NOMO-1 treated with dmso at 0.1 percent for 144 hours (cell line): ENCODE results near the gene PTMS.

Source experiments
- DNase-seq: peaks from one replicate; lab custom pipeline; 2025; ENCODE audit not compliant: unreplicated experiment; lab: John Stamatoyannopoulos, UW

The PTMS gene

DNA sequence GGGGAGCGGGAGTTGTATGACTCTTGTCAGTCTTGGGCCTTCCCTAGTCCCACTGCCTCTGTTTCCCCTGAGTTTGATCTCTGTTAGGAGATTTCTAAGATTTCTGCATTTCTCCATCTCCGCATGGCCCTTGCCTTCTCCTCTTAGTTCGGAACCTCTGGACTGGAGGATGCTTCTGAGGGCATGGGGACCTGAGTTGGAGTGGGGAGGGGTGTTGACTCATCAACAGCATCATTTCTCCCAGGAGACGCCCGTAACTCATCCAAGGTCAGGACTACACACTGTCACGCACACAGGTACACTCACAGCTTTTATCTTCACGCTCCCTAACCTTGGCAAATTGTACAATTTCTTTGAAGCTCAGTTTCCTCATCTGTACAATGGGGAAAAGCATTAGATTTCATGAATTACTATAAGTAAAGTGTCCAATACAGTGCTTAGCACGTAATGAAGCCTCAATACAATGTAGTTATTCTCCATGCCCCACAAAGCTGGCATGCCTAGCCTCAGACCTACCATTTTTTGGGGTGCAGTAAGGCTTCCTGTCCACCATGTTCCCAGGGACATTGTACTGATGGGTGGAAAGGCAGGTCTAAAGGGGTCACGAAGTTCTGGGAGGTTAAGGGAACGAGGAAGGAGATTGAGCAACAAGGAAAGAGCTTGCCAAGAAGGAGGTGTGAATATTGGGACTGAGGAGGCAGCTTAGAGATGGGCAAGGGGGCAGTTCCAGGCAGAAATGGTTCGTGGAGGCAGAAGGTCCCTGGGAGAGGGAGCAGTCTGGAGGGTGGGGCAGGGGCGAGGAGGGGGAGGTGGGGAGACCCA lies 5.6 kb downstream of the PTMS start:
- no peak for DNase-seq

DNA sequence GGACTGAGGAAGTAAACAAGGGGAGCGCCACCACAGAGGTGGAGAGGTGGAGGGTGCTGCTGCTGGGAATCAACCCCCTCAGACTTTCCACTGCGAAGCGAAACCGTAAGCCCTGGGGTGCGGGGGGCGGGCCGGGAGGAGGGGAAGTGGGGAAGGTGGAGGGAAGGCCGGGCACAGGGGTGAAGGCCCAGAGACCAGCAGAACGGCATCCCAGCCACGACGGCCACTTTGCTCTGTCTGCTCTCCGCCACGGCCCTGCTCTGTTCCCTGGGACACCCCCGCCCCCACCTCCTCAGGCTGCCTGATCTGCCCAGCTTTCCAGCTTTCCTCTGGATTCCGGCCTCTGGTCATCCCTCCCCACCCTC lies 6.2 kb downstream of the PTMS start, which contains the start of gene LAG3:
Gene LAG3, plus strand, starts transcription at position 190 of the 365 bp plus-strand sequence. CDS start 333 bp downstream, outside the sequence.
- no peak for DNase-seq

GRCh38 chr12:6772726-6773589 lies 6.8 kb downstream of the PTMS start:
- no peak for DNase-seq

- no peak for DNase-seq
Measured at GRCh38 chr12:6773590-6774351, 7.6 kb downstream of the PTMS start.

GRCh38 chr12:6774499-6775062 lies 8.4 kb downstream of the PTMS start:
- DNase-seq = no peak

- DNase-seq = no peak
Measured at GRCh38 chr12:6775185-6776174, 9.3 kb downstream of the PTMS start.

DNA sequence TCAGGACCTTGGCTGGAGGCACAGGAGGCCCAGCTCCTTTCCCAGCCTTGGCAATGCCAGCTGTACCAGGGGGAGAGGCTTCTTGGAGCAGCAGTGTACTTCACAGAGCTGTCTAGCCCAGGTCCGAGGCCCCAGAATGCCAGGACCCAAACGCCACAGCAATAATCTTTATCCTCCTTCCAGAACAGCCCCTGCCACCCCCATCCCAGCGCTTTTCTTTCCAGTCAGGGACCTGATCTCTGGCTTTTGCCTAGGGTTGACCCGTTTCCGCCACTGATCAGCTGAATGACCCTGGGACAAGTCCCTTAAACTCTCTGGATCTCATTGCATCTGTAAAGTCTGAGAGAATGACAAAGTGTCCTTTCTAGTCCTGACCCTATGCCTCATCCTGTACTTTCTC lies 11.2 kb downstream of the PTMS start:
- DNase-seq = no peak

DNA sequence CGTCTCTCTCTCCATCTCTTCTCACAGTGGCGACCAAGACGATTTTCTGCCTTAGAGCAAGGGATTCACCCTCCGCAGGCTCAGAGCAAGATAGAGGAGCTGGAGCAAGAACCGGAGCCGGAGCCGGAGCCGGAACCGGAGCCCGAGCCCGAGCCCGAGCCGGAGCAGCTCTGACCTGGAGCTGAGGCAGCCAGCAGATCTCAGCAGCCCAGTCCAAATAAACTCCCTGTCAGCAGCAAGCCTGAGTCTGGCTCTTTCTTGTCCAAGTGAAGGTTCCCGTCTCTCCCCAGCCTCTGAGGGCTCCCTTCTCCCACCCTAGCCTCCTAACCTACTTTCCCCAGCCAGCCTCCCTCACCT lies 12.0 kb downstream of the PTMS start:
- DNase-seq = no peak

GRCh38 chr12:6778574-6779550 lies 12.7 kb downstream of the PTMS start:
- peak; percentile 84 for DNase-seq

DNA sequence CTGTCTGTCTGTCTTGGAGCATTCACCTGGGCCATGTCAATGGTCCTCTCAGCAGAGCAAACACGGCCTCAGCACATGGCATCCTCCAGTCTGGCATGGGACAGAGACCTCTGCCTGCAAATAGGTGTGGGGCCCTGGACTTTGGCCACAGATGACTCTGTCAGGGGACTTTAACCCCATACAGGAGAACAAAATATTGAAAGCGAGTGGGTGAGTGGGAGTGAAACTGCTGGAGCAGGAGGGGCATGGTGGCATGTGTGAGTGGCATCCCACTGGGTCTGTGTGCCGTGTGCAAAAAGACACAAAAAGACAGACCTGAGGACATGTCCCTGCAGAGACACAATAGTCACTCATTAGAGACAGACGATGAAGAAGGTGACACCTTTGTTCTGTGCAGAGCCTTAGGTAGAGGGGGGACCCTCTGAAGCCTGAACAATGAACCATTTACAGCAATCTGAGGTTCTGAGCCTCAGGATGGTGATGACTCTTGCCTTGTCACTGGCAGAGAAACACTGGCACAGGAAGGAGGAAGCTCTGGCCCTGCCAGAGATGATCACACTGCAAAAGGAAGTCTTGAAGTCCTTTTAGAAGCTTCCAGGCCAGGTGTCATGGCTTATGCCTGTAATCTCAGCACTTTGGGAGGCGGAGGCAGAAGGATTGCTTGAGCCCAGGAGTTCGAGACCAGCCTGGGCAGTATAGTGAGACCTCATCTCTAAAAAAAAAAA lies 13.7 kb downstream of the PTMS start:
- no peak for DNase-seq

DNA sequence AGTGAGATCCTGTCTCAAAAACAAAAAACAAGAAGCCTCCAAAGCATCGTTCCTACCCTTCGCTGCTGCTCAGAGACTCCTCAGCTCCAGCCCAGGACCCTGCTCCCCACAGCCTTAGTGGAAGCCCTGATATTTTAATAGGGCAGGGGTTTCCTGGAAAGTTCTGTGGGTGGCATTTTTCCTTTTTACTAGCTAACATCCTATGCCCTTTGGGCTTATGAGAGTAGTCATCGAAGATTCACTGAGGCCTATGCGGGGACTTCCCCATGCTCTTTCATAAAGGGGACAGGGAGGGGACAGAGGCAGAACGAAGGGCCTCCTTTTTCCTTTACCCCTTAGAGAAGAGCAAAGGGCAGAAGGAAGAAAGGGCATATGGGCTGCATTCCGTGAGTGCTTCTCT lies 14.4 kb downstream of the PTMS start:
- DNase-seq = no peak

DNA sequence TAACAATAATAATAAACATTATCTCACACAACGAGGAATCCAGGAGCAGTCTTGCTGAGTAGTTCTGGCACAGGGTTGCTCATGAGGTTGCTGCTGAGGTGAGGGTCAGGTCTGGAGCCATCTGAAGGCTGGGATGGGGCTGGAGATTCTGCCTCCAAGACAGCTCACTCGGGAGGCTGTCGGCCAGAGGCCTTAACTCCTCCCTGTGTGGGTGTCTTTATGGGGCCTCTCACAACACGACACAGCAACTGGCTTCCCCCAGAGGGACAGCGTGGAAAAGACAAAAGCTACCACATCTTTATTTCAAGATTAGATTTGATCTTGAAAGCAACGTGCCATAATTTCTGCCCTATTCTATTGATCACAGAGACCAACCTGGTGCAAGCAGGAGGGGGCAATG lies 16.0 kb downstream of the PTMS start:
- DNase-seq = no peak

DNA sequence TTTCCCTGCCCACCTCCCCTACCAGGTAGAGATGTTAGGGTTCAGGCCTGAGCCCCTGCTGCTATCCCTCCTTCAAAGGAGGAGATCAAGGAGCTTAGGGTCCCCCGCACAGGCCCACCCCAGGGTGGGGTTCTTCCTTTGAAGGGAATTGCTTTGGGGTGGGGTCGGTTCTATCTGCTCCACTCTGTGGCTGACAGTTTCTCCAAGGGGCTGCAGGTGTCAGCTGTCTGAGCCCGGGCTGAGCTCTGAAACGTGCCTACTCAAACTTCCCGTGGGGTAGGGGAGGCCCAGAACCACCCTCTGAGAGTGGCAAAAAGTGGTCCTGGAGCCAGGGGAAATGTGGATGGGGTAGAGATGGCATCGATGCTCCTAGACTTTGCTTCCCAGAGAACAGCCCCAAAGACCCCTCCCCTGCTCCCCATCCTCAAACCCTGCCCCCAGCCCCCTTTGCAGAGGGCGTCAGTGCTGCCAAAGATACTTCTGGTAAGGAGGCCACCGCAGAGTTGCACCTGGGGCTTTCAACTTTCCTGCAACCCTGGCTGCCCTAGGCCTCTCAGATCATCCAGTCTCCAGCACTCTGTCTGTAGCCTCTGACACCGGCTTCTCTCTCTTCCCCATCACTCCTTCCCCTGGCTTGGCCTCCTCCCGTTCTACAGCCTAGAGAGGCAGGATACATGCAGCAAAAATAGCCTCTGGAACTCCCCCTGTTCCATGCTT lies 16.8 kb downstream of the PTMS start:
- no peak for DNase-seq

GRCh38 chr12:6783828-6784227 lies 17.7 kb downstream of the PTMS start:
- no peak for DNase-seq

DNA sequence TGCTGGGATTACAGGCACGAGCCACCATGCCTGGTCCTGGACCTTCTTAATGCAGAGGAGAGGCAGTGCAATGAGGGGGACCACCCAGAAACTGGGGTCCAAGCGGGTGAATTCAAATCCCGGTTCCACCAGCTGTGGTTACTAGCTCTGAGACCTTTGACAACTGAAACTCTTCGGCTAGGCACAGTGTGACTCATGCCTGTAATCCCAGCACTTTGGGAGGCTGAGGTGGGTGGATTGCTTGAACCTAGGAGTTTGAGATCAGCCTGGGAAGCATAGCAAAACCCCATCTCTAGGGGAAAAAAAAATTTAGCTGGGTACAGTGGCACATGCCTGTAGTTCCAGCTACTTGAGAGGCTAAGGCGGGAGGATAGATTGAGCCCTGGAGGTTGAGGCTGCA lies 18.1 kb downstream of the PTMS start:
- DNase-seq = no peak

- no peak for DNase-seq
Measured at GRCh38 chr12:6784761-6785160, 18.6 kb downstream of the PTMS start.

DNA sequence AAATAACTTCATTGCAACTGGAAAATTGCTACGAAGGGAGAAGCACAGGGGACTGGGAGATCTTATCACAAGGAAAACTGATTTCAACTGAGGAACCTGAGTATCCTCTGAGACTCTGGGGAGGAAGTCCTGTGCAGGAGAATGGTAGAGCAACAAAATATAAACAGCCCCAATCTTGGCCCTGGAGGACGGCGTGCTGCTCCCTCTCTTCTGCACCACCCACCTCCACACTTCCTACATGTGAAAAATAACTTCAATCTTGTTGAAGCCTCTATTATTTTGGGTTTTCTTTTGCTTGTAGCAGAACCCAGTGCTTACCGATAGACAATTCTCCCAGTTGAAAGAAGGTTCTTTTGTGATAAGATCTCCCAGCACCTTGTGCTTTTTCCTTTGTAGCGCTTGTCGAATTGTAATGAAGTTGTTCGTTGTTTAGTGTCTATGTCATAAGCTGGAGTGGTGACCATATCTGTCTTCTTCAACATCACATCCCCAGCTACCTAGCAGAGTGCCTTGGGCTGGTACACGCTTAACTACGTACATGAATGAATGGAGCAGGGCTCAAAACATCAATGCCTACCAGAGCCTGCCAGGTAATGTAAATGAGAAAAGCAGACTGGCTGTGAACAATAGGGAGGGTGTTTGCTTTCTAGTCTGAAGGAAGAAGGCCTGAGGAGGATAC lies 20.4 kb downstream of the PTMS start:
- no peak for DNase-seq
